GM12878 (cell line): ENCODE measurements around the gene TYK2. TPM values are rescaled to one million over a fixed set of nuclear protein-coding genes. Genes with fewer than 3 reads are reported as not detected.

ENCODE experiments used
- ATF7 ChIP-seq: fragments of 450-650 bp; IDR thresholded peaks from 2 replicates; pipeline ENCODE4 v1.6.1; 2016; ENCODE audit warnings: low read depth, mild to moderate bottlenecking
- BHLHE40 ChIP-seq, 2 experiments: fragments of 450-650 bp in 1 of 2; IDR thresholded peaks; 2 replicates each; pipeline ENCODE4 v1.6.1; 2011 to 2017; ENCODE audit warnings: low read depth in 2 of 2, borderline replicate concordance in 1 of 2, improper control_type of control experiment in 1 of 2, low read length in 1 of 2, mild to moderate bottlenecking in 1 of 2
- CEBPZ ChIP-seq: fragments of 150-350 bp; IDR thresholded peaks from 2 replicates; pipeline ENCODE4 v1.6.1; 2016; ENCODE audit warnings: low read depth, low read length
- CHD2 ChIP-seq: IDR thresholded peaks from 2 replicates; pipeline ENCODE4 v1.6.1; 2011; ENCODE audit warnings: low read depth, low read length, improper control_type of control experiment, borderline replicate concordance
- GATAD2B ChIP-seq: fragments of 450-650 bp; conservative IDR thresholded peaks from 2 replicates; pipeline ENCODE4 v1.6.1; 2017; ENCODE audit warnings: low read depth, mild to moderate bottlenecking, moderate library complexity
- HDGF ChIP-seq: fragments of 450-650 bp; IDR thresholded peaks from 2 replicates; pipeline ENCODE4 v1.6.1; 2016; ENCODE audit warnings: antibody characterized with exemption
- KAT2A ChIP-seq: conservative IDR thresholded peaks from 2 replicates; pipeline ENCODE4 v1.6.1; 2011; ENCODE audit warnings: low read depth, low read length; ENCODE audit not compliant: control insufficient read depth
- KLF5 ChIP-seq: fragments of 450-650 bp; IDR thresholded peaks from 2 replicates; pipeline ENCODE4 v1.6.1; 2014; ENCODE audit warnings: mild to moderate bottlenecking; ENCODE audit not compliant: partially characterized antibody
- MLLT1 ChIP-seq: fragments of 450-650 bp; IDR thresholded peaks from 2 replicates; pipeline ENCODE4 v1.6.1; 2016; ENCODE audit warnings: mild to moderate bottlenecking
- MTA2 ChIP-seq: fragments of 450-650 bp; IDR thresholded peaks from 2 replicates; pipeline ENCODE4 v1.6.1; 2016; ENCODE audit warnings: low read depth, mild to moderate bottlenecking, moderate library complexity
- MYB ChIP-seq: fragments of 150-350 bp; IDR thresholded peaks from 2 replicates; pipeline ENCODE4 v1.6.1; 2014; ENCODE audit warnings: mild to moderate bottlenecking, low read depth, low read length, borderline replicate concordance
- MYC ChIP-seq: IDR thresholded peaks from 2 replicates; pipeline ENCODE4 v1.6.1; 2011; ENCODE audit warnings: mild to moderate bottlenecking, low read length, moderate library complexity, inconsistent platforms; ENCODE audit not compliant: insufficient read depth, insufficient replicate concordance, insufficient read length, severe bottlenecking
- NR2F1 ChIP-seq: fragments of 450-650 bp; conservative IDR thresholded peaks from 2 replicates; pipeline ENCODE4 v1.6.1; 2017; ENCODE audit warnings: mild to moderate bottlenecking
- POLR2AphosphoS2 ChIP-seq: IDR thresholded peaks from 2 replicates; pipeline ENCODE4 v1.6.1; 2011; ENCODE audit warnings: low read depth, mild to moderate bottlenecking, low read length, improper control_type of control experiment, moderate library complexity
- RELA ChIP-seq: fragments of 450-650 bp; IDR thresholded peaks from 2 replicates; pipeline ENCODE4 v1.8.0; 2014; ENCODE audit warnings: borderline replicate concordance; ENCODE audit not compliant: partially characterized antibody
- RFX5 ChIP-seq: IDR thresholded peaks from 2 replicates; pipeline ENCODE4 v1.6.1; 2011; ENCODE audit warnings: low read depth, low read length, improper control_type of control experiment
- SMC3 ChIP-seq: IDR thresholded peaks from 2 replicates; pipeline ENCODE4 v1.6.1; 2011; ENCODE audit warnings: low read length, improper control_type of control experiment, borderline replicate concordance
- SRF ChIP-seq, 2 experiments: IDR thresholded peaks; 2 replicates each; pipeline ENCODE4 v1.6.1; 2011; ENCODE audit warnings: low read depth in 2 of 2, low read length in 2 of 2, mild to moderate bottlenecking in 1 of 2, moderate library complexity in 1 of 2
- YBX1 ChIP-seq: fragments of 450-650 bp; IDR thresholded peaks from 2 replicates; pipeline ENCODE4 v1.6.1; 2016; ENCODE audit warnings: antibody characterized with exemption
- ZBED1 ChIP-seq: IDR thresholded peaks from 2 replicates; pipeline ENCODE4 v1.6.1; 2016; ENCODE audit warnings: borderline replicate concordance
- ZNF24 ChIP-seq: fragments of 450-650 bp; IDR thresholded peaks from 2 replicates; pipeline ENCODE4 v1.6.1; 2017; ENCODE audit warnings: antibody characterized with exemption, mild to moderate bottlenecking
- ZNF384 ChIP-seq: IDR thresholded peaks from 2 replicates; pipeline ENCODE4 v1.6.1; 2012; ENCODE audit warnings: low read depth, mild to moderate bottlenecking, low read length, improper control_type of control experiment, borderline replicate concordance
- polyA plus RNA-seq, 11 experiments: library from polyadenylated mRNA; depleted of rRNA in 4 of 11; unstranded in 6 of 11; stranded (reverse) in 5 of 11; fragments of >200 nt; fragmentation: Nextera tagmentation in 4 of 11; fragmentation: Illumina TruSeq in 1 of 11; extraction: Ambion mirVana in 4 of 11; extraction: Trizol in 1 of 11; gene quantifications; 1 replicate in 1 of 11; 2 replicates in 10 of 11; pipeline versions ENCODE4 v1.2.1 to v1.2.3, GENCODE V29; 2011 to 2016; ENCODE audit warnings: inconsistent platforms in 2 of 11, missing spikeins in 2 of 11, low read depth in 1 of 11
- total RNA-seq, 4 experiments: library from RNA; depleted of rRNA in 3 of 4; stranded (reverse); fragments of >200 nt in 3 of 4; fragmentation: Illumina TruSeq in 1 of 4; extraction: Trizol in 1 of 4; gene quantifications; 2 replicates each; pipeline versions ENCODE4 v1.2.1 to v1.2.3, GENCODE V29; 2013 to 2021
- TF ChIP-seq, protein P1 (sequence below): fragments of 450-650 bp; IDR thresholded peaks from 2 replicates; pipeline ENCODE4 v1.6.1; 2017; ENCODE audit warnings: antibody characterized with exemption, mild to moderate bottlenecking, moderate library complexity

TYK2 gene
- total and polyA plus RNA-seq, 10 of the 15 experiments (the other 5 are each of a cell fraction or from before 2014, with no cell fraction given): 36.4 to 364 (median 179) TPM

- TF ChIP-seq MYC (peak; percentile 61), MTA2 (peak; percentile 64), ZBED1 (no peak), BHLHE40 (IDR thresholded peaks at IDR 0.05; ENCODE audit: borderline replicate concordance in 1 of 2, low read depth in 2 of 2, low read length in 1 of 2) (peak; percentile 45 to 80; a peak in 3 of 4 replicates), NR2F1 (no peak), YBX1 (no peak), CEBPZ (no peak), GATAD2B (no peak; the same call in 1 of the 2 replicates), KAT2A (no peak), POLR2AphosphoS2 (no peak), RELA (no peak), HDGF (peak; percentile 84; the same call in 1 of the 2 replicates), CHD2 (0 out of 2 replicates have a peak, but pooled peaks have one; percentile 10), KLF5 (no peak), ZNF384 (no peak), MYB (no peak), ZNF24 (no peak), SRF (IDR thresholded peaks at IDR 0.05; ENCODE audit: low read depth in 2 of 2, low read length in 2 of 2) (no peak), RFX5 (no peak), MLLT1 (peak; percentile 77), ATF7 (peak; percentile 46; the same call in 1 of the 2 replicates), SMC3 (no peak)
- TF ChIP-seq, protein P1, sequence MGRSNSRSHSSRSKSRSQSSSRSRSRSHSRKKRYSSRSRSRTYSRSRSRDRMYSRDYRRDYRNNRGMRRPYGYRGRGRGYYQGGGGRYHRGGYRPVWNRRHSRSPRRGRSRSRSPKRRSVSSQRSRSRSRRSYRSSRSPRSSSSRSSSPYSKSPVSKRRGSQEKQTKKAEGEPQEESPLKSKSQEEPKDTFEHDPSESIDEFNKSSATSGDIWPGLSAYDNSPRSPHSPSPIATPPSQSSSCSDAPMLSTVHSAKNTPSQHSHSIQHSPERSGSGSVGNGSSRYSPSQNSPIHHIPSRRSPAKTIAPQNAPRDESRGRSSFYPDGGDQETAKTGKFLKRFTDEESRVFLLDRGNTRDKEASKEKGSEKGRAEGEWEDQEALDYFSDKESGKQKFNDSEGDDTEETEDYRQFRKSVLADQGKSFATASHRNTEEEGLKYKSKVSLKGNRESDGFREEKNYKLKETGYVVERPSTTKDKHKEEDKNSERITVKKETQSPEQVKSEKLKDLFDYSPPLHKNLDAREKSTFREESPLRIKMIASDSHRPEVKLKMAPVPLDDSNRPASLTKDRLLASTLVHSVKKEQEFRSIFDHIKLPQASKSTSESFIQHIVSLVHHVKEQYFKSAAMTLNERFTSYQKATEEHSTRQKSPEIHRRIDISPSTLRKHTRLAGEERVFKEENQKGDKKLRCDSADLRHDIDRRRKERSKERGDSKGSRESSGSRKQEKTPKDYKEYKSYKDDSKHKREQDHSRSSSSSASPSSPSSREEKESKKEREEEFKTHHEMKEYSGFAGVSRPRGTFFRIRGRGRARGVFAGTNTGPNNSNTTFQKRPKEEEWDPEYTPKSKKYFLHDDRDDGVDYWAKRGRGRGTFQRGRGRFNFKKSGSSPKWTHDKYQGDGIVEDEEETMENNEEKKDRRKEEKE: no peak
These were observed 39.5 kb upstream of the TYK2 start (continued) for GRCh38 chr19:10419646-10420443.
